ENCODE measurements around the gene INTS1. TPM values are rescaled to one million over a fixed set of nuclear protein-coding genes. Genes with fewer than 3 reads are reported as not detected.

The INTS1 gene
- total and polyA plus RNA-seq, 2 donors (not counting 1 experiment from before 2014, with no cell fraction given), result 128 to 160 TPM

GRCh38 chr7:1496531-1497292 is 7.5 kb downstream of the INTS1 start:
- H3K36me3 ChIP-seq (replicated peaks in 1 of 2; ENCODE audit: control extremely low read depth in 1 of 2, control insufficient read depth in 1 of 2, extremely low read depth in 1 of 2, insufficient read depth in 2 of 2, low read length in 1 of 2), result peaks cover 0 to 51% of the 10 kb centered on the region in 2 experiments
- H3K4me1 ChIP-seq (ENCODE audit: control insufficient read depth in 2 of 2, insufficient read depth in 2 of 2, low read length in 2 of 2), result peaks cover 0 to 2% of the 10 kb centered on the region in 2 donors
- no peaks in the 10 kb centered on the region for H3K27me3 Mint-ChIP-seq

More at GRCh38 chr7:1496531-1497292, 7.5 kb downstream of the INTS1 start:
- Histone ChIP-seq H3K9me3 (ENCODE audit: control extremely low read depth in 1 of 3, control insufficient read depth in 2 of 3, insufficient read depth in 1 of 3, low read length in 2 of 3) (no peaks in the 10 kb centered on the region), H3K79me2 (ENCODE audit: control insufficient read depth, insufficient read depth, low read length) (peaks cover 9% of the 10 kb centered on the region), H3K27me3 (replicated peaks in 1 of 4; ENCODE audit: control extremely low read depth in 1 of 4, control insufficient read depth in 3 of 4, insufficient read depth in 4 of 4, low read length in 3 of 4) (no peaks in the 10 kb centered on the region), H4K20me1 (ENCODE audit: control insufficient read depth, insufficient read depth, low read length, poor library complexity, severe bottlenecking) (peaks cover 28% of the 10 kb centered on the region), H2AFZ (ENCODE audit: insufficient read depth, low read depth, low read length, poor library complexity, severe bottlenecking) (no peak overlapping the region), H3K4me3 (ENCODE audit: control extremely low read depth in 1 of 5, extremely low read depth in 1 of 5, insufficient read depth in 1 of 5, low read depth in 2 of 5, low read length in 4 of 5) (no peak overlapping the region), H3K27ac (ENCODE audit: low read length in 2 of 2) (no peak overlapping the region), H3K9ac (ENCODE audit: low read length) (no peak overlapping the region), H3K4me2 (replicated peaks; ENCODE audit: low read depth, low read length, poor library complexity, severe bottlenecking) (no peak overlapping the region)
- Mint-ChIP-seq H3K9me3 (ENCODE audit: insufficient read depth) (no peaks in the 10 kb centered on the region), H3K27ac (no peak overlapping the region), H3K4me3 (no peak overlapping the region), H3K4me1 (peaks cover 3% of the 10 kb centered on the region)
- ChIA-PET POLR2A (no interaction called here), CTCF (no interaction called here)
- intact Hi-C loops (cut with micrococcal nuclease), result no loop called here
- DNase-seq, result no peak
- 97% methylated on average over 33 of the region's 33 CpGs for WGBS (ENCODE audit: insufficient coverage)
- TF ChIP-seq EZH2 (IDR thresholded peaks at IDR 0.05; ENCODE audit: borderline replicate concordance, insufficient read depth, low read depth, low read length, poor library complexity, severe bottlenecking) (no peak), CTCF (IDR thresholded peaks at IDR 0.05) (no peak)
- no peak for ATAC-seq (ENCODE audit: low read depth)

Measured in B cell (primary cell).